Measurements from ENCODE around the gene SLC38A9.
"Not testable (repeated sequence)": the region's sequence is repeated elsewhere in the genome, so short reads cannot be mapped to it uniquely, and the experiment has no call there.

SLC38A9 gene

DNA sequence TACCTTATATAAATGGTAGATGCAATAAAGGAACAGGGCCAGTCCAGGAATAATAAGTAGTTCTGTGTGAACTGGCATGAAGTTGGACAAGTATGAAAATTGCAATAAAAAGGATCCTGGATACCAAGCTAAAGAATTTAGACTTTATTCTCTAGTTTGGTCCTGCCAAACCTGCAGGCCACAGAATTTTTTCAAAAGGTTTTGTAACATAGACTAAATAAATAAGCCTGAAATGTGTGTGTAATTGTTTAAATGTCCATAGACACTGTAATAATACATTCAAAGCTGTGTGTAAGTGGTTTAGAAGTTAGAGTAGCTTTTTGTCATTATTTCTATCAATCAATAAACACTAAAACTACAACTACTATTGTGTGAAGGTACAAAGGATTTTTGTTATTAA lies 101.6 kb downstream of the SLC38A9 start:
- no peak for DNase-seq (ENCODE audit: low read depth, low spot score)

DNA sequence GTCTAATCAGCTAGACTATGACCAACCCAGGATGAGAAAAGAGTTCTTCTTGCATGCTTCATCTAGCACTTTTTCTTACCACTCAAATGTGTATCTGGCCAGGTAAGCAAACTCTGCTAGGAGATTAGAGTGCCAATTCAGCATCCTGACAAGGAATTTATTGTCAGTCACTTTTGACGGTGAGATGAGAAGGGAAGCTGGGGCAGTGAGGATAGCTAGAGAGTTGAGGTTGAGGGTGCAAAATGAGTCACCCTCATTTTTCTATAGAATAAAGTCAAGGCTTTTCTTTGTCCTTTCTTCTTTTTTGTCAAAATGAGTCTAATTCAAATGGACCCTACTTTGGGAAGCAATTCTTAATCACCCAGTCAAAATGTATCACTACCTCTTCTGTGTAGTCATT lies 102.7 kb downstream of the SLC38A9 start:
- DNase-seq (ENCODE audit: low read depth, low spot score): no peak

DNA sequence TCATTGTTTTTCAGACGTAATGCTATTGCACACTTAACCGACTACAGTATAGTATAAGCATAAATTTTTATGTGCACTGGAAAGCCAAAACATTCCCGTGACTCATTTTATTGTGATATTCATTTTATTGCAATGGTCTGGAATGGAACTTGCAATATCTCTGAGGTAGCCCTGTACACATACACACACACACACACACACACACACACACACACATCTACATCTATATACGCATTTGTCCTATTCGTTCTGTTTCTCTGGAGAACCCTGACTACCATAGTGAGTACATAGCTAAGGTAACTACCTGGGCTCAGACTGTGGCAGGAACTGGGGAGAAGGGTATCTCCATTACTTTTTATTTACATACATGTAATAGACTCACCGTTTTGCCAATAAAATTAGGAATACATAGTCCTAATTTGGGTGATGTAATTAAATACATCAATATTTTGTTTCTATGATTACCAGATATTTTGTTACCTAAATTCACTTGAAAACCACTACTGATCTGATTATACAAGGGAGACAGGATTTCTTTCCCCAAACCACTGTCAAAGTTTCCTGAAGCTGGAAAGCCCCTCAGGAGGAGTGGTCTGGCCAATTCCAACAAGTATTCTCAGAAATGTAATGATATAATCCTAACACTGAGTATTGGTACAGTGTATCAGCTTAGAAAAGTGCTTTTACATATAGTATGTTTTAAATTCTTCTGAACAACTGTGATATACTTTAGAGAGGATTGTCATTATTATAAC lies 103.4 kb downstream of the SLC38A9 start:
- DNase-seq (ENCODE audit: low read depth, low spot score): no peak

DNA sequence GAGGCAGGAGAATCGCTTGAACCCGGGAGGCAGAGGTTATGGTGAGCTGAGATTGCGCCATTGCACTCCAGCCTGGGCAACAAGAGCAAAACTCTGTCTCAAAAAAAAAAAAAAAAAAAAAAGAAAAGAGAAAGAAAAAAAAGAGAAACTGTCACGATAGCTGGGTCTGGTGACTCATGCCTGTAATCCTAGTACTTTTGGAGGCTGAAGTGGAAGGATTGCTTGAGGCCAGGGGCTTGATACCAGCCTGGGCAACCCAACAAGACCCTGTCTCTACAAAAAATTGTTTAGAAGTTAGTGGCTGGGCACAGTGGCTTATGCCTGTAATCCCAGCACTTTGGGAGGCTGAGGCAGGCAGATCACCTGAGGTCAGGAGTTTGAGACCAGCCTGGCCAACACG lies 104.8 kb downstream of the SLC38A9 start:
- DNase-seq (ENCODE audit: low read depth, low spot score): not testable (repeated sequence)

DNA sequence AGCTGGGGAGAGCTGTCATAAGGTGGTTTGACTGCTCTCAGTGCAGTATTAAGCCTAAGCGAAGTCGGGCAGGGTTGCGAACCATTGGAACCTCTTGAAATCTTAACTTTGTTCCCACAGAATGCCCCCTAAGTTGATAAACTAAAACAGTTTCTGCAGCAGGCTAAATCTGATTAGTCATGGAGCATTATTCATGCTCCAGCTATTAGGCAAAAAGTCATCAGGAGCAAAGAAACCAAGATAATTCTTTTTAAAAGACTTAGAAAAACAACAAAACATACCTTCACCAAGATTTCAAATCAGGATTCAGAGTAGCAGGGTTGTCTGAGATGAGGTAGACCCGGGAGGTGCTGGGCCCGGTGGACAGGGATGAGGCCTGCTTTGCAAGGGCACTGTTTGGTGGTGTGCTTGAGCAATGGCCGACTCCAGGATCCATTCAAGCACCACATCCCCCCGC lies 107.5 kb downstream of the SLC38A9 start:
- no peak for DNase-seq (ENCODE audit: low read depth, low spot score)

DNA sequence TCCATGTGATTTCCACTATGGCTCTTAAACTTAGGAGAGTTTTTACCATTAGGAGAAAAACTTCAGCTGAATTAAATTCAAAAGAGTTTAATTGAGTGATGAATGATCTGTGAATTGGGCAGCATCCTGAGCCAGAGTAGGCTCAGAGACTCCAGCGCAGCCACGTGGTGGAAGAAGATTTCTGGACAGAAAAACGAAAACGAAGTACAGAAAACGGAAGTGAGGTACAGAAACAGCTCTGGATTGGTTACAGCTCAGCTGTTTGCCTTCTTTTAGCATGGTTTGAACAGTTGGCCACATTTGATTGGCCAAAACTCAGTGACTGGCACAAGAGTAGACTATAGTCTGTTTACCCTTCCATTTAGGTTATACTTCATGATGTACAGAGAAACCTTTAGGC lies 108.2 kb downstream of the SLC38A9 start:
- DNase-seq (ENCODE audit: low read depth, low spot score): no peak

DNA sequence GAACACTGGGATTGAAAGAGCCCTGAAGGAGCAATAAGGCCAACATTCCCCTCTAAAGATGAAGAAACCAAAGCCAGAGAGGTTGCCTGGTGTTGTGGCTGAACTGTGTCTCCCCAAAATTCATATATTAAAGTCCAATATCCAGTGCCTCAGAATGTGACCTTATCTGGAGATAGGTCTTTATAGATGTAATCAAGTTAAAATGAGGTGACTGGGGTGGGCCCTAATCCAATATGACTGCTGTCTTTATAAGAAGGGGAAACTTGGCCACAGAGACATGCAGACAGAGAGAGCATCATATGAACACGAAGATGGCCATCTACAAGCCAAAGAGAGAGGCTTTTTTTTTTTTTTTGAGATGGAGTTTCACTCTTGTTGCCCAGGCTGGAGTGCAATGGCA lies 110.5 kb downstream of the SLC38A9 start:
- DNase-seq (ENCODE audit: low read depth, low spot score): no peak

DNA sequence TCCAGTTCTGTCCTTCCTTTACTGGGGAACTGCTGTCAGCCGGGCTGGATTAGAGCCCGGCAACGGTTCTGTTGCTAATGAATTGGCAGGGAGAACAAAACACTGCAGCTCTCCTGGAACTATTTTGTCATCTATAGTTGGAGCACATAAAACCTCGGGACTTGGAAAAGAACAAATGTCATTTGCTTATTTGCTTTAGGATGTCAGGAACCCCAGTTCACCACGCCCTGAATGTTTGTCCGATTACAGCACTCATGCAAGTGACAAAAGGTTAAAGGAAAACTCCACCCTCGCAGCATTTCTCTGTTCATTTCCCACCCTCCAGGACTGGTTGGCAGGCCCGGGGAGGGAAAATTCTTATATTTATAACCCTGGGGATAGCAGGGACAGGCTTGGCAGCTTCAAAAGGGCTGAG lies 110.9 kb downstream of the SLC38A9 start:
- DNase-seq (ENCODE audit: low read depth, low spot score): no peak

DNA sequence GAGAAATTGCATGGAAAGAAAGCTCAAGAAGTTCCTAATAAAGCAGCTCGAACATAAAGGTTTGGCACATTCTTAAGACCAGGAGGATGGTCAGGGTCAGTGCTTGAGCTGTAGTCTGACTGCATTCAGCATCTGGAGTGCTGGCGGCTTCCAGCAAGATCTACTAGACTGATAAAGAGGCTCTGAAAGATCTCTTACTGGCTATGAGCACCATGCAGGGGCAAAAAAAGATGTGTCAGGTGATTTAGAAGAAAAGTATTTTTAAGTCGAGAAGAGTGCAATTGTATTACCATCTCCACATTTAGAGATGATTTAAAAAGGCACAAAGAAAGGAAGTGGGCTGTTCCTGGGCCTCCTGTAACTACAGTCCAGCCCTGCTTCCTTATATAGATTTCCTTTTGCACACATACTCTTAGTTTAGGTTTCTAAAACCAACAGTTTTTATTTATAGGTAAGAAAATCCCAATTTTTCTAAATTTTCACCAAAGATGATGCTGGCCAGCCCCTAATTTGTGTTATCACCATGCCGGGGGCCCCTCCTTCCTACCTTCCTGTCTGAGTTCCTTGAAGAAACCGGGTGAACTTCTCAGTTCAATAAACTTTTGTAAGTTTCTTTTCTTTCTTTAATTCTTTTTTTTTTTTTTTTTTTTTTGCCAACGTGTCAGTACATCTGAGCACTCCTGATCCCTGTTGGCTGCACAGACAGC lies 111.5 kb downstream of the SLC38A9 start:
- DNase-seq (ENCODE audit: low read depth, low spot score): no peak

DNA sequence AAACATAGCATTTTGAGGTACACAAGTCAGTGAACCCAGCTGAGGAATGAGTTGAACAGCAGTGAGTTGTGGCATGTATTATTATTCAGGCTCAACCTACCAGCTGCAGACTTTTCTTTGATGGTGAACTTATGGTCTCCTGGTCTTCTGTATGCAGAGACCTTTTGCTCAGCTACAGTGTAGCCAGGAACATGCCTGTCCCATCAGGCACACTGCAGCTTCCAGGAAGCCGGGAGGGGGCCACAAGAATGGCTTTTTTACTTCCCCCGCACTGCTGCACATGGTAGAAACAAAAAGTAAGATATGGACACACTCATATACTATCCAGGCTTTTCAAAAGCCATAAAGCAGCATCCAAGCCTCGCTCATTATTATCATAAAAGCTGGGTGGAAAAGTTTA lies 112.0 kb downstream of the SLC38A9 start:
- no peak for DNase-seq (ENCODE audit: low read depth, low spot score)

DNA sequence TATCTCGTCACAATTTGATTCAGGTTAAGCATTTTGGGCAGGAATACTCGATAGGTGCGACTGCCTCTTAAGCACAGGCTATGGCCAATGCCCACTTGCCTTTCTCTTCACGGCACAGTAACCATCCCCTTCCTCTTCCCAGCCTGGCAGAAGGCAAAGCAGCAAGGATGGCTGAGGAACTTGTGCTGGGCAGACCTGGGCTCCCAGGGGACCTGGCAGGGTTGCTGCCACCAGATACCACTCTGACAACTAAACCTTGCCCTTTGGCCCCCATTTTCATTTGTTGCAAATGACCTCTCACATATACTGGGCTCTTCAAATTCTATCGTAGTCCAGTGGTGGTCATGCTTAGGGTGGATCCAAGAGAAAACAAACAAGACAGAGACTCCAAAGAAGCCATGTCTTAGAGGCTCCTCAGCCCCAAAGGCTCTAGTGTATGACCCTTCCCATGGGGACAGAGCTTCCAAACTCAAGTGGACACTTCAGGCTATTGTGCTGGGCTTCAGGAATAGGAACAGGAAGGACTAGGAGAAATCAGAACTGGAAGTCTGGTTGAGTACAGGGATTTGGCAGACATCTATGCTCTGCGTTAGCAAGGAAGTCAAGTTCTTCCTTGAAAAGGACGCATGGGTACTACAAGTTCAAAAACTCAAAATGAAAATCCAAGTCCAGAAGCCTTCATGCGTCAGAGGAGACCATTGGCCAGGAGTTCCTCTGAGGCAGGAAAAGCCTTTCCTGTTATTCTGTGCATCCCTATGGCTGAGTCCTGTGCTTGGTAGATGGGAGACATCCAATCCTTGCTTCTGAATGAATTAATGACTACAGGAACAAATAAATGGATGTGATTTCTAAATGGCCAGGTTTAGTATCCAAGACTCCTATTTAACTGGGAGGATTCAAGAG lies 112.7 kb downstream of the SLC38A9 start:
- no peak for DNase-seq (ENCODE audit: low read depth, low spot score)

DNA sequence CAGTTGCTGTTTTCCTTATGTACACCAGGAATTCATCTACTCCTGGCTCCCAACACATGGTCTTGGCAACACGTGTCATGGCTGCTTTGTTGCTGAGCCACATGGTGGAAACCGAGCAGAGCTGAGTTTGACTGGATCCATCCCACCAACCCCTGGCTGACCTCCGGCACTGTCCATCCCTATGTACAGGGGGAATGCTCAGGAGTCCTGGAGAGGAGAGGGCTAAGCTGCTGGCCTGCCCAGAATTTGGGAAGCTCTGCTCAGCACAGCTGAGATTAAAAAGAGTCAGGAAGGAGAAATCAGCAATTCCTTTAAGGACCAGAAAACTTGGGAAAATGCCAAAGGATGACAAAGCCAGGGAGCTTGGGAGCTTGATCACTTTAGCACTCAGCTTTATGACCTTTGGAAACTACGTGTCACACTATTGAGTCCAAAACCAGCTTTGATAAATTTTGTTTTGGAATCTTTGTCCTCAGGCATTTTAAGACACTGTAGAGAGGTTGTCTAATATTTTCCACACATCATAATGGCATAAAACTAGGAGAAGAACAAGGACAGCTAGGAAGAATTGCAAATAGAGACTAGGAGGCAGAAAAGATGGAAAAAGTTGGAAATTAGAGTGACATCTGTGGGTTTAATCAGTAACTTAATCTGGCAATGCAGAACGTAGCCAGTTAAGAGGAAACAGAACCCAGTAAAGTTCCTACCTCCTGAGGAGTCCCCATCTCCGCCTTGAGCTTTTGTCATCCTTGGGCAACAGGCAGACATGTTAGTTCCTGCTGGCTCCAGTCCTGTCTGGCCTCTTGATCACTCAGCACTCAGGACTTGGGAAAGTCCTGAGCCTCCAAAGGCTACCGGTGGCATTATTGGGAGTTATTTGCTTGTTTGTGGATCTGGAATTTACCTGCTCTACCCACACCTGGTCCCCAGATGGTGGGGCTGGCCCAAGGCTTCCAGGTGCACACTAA lies 114.8 kb downstream of the SLC38A9 start:
- no peak for DNase-seq (ENCODE audit: low read depth, low spot score)

DNA sequence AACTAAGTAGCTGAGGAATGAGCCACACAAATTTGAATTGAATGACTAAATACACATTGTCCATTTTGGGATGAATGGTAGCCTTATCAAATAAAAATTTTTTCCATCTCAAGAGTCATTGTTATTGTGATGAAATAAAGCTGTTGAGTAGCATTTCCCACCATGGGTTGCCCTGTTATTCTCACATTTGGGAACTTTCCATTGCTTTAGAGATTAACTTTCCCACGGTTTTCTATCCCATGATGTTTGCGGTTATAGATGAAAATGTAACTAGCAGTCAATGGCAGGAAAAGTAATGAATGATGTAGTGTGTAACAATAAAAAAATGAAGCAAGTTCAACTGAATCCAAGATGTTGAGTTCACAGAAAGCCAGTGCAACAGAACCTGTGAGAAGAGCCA lies 117.5 kb downstream of the SLC38A9 start:
- DNase-seq (ENCODE audit: low read depth, low spot score): no peak

DNA sequence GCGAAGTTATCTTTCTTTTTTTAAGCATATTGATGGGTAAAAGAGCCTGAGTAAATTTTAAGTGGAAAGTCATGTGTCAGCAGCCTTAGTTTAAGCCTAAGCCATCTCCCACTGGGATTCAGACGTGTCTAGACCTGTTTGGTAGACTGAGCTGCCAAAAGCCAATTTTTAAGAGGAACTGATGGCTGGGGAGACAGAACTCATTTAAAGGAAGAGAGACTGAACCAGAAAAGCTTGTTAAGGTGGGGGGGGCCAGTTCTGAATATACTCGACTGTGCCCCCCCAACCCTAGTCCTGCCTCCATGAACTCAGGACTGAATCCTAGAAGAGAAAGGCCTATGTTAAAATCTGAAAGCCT lies 119.0 kb downstream of the SLC38A9 start:
- no peak for DNase-seq (ENCODE audit: low read depth, low spot score)

DNA sequence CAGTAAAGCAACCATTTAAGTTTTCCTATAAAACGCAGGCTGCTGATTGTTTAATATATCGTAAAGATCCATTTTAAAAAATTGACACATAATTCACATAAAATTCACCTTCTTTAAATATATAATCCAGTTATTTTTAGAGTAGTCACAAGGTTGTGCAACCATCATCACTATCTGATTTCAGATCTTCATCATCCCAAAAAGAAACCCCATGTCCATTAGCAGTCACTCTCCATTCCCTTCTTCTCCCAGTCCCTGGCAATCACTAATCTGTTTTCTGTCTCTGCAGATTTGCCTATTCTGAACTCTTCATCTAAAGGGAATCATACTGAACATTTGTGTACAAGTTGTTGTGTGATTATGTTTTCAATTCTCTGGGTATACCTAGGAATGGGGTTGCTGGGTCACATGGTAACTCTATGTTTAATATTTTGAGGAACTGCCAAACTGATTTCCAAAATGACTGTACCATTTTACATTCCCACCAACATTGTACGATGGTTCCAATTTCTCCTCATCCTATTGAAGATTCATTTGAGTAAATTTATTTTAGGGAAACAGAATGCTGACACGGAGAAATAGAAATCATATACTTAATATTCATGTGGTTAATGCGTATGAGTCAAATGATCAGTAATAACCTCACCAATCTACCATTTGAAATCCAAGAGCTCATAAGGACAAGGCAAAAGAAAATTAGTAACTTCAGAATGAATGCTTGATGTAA lies 119.6 kb downstream of the SLC38A9 start:
- no peak for DNase-seq (ENCODE audit: low read depth, low spot score)

DNA sequence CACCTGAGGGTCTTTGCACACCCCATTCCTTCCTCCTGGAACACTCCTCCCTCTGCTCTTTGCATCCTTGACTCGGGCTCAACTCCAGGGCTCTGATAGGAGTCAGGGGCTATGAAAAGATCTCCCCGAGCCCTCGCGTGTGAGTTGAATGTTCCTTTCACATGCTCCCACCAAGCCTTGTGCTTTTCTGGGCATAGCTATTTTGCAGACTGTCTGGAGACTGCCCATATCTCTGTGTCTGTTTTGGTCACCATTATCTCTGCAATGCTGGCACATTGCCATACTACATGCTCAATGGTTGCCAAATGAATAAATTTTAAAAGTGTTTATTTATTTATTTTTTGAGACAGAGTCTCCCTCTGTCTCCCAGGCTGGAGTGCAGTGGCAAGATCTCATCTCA lies 120.4 kb downstream of the SLC38A9 start:
- DNase-seq (ENCODE audit: low read depth, low spot score): no peak

DNA sequence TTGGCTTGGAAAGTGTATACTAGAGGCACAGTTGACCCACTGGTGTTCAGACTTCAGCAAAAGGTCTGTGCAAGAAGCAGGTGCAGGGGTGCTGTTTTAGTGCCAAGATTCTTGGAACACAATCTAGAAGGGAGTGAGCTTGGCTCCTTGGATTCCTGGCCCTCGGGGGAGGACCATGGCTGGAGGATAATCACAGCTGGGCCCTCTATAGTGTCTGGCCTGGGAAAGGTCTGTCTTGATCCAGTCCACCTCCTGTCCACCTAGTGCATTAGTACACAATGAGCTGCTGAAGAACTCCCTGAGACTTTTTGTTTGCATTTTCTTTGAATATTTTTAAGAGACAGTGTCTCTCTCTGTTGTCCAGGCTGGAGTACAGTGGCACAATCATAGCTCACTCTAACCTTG lies 126.9 kb downstream of the SLC38A9 start:
- DNase-seq (ENCODE audit: low read depth, low spot score): no peak

DNA sequence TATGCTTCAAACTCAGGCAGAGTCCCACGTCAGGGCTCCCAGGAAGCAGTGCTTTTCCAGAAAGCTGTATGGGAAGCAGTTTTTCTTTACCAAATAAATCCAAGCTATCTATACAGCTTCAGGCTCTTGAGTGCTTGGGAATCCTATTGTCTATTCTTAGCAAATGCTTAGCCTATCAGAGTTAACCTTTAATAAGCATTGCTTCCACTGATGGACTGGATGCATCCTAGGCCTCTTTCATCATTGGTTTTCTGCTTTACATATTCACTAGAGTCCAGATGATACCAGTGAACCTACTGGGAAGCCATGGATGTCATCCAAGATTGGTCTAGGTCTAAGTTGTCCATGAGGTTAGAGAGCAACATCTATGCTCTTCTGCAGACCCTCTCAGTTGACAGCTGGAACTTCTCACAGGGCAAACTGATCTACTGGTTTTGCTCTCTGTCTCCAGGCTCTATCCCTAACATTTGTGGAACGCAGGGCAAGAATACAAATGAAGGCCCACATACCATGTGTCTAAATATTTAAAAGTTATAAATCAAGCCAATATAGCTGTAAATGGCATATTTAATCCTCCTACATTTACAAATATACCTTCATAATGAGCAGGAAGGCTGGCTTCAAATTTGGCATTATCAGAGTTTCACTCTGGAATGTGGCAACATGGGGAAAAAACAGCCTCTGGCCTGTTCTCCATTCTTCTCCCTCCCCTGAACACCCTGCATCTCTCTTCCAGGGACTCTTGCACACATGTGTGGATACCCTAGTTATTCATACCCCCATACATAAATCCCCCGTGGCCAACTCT lies 127.5 kb downstream of the SLC38A9 start:
- DNase-seq (ENCODE audit: low read depth, low spot score): no peak

DNA sequence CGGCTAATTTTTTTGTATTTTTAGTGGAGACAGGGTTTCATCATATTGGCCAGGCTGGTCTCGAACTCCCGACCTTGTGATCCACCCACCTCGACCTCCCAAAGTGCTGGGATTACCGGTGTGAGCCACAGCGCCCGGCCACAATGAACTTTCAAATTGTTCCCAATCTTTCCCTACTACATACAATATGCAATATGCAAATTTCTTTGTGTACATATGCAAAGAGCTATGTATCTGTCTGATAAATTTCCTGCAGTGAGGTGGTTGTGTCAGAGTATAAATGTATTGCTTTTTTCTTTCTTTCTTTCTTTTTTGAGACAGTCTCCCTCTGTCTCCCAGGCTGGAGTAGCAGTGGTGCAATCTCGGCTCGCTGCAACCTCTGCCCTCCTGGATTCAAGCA lies 128.5 kb downstream of the SLC38A9 start:
- no peak for DNase-seq (ENCODE audit: low read depth, low spot score)

DNA sequence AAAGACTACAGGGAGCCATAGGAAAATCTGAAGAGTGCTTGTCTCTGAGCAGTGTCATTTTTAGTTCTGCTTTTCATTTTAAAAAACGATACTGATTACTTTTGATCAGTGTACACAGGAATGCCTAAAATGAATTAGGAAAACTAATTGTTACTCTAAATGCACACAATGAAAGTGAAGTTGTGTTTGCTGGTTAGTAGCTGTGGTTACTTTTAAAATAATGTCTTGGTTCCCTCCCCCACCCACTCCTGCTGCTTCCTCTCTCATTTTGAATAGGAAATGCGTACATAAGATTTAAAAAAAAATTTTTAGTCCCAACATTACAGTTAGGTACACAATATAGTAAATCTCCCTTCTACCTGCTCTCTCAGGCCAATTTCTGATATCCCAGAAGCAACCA lies 129.9 kb downstream of the SLC38A9 start:
- no peak for DNase-seq (ENCODE audit: low read depth, low spot score)

Data from activated CD4-positive, CD25-positive, alpha-beta regulatory T cell treated with anti-CD3 and anti-CD28 coated beads, Interleukin-2, amount 50 U/mL, for 16 hours (primary cell).